Calu3 (cell line): ENCODE results near the gene OMG. TPM values are rescaled to one million over a fixed set of nuclear protein-coding genes. Genes with fewer than 3 reads are reported as not detected.
"Not testable (repeated sequence)": the region's sequence is repeated elsewhere in the genome, so short reads cannot be mapped to it uniquely, and the experiment has no call there.

Source experiments
- BruUV-seq: library from RNA; stranded (reverse); fragments of 400-500 nt; replicated peaks from 2 replicates; lab custom pipeline; 2021; lab: Mats Ljungman, UMichigan
- CTCF ChIA-PET: fragments of 300-600 bp; sonication (Branson Sonifier 250); formaldehyde crosslinking; loops from one replicate; lab custom pipeline; 2022; ENCODE audit warnings: antibody characterized with exemption; lab: Charles Lee
- DNase-seq: peaks from one replicate; pipeline ENCODE4 v3.0.0; 2022
- H3K27ac Mint-ChIP-seq: one replicate; pipeline ENCODE4 v1.8.0; 2022; ENCODE audit warnings: mixed read lengths; ENCODE audit not compliant: unreplicated experiment
- H3K27me3 Mint-ChIP-seq: one replicate; pipeline ENCODE4 v1.8.0; 2022; ENCODE audit warnings: mixed read lengths; ENCODE audit not compliant: unreplicated experiment
- H3K36me3 Mint-ChIP-seq: one replicate; pipeline ENCODE4 v1.8.0; 2022; ENCODE audit warnings: mild to moderate bottlenecking, moderate library complexity, mixed read lengths; ENCODE audit not compliant: insufficient read depth, unreplicated experiment
- H3K4me1 Mint-ChIP-seq: one replicate; pipeline ENCODE4 v1.8.0; 2022; ENCODE audit warnings: mild to moderate bottlenecking, low read depth, mixed read lengths; ENCODE audit not compliant: unreplicated experiment
- H3K4me3 Mint-ChIP-seq: one replicate; pipeline ENCODE4 v1.8.0; 2022; ENCODE audit warnings: mild to moderate bottlenecking, low read depth, moderate library complexity, mixed read lengths; ENCODE audit not compliant: unreplicated experiment
- H3K9me3 Mint-ChIP-seq: one replicate; pipeline ENCODE4 v1.8.0; 2022; ENCODE audit warnings: low read depth, mixed read lengths; ENCODE audit not compliant: unreplicated experiment
- CTCF ChIP-seq: fragments of 200-600 bp; IDR thresholded peaks from one replicate; pipeline ENCODE4 v1.8.0; 2022; ENCODE audit warnings: antibody characterized with exemption; ENCODE audit not compliant: unreplicated experiment
- intact Hi-C: fragments of 100-400 bp; cut with micrococcal nuclease; formaldehyde crosslinking; loops from one replicate; pipeline ENCODE4 v1.10.0; 2022; ENCODE audit not compliant: unreplicated experiment
- total RNA-seq: library from RNA; stranded (reverse); gene quantifications from 2 replicates; pipeline ENCODE4 v1.2.3, GENCODE V29; 2022

OMG gene
- total RNA-seq, 1 experiment from 2014 or later, result not detected

DNA sequence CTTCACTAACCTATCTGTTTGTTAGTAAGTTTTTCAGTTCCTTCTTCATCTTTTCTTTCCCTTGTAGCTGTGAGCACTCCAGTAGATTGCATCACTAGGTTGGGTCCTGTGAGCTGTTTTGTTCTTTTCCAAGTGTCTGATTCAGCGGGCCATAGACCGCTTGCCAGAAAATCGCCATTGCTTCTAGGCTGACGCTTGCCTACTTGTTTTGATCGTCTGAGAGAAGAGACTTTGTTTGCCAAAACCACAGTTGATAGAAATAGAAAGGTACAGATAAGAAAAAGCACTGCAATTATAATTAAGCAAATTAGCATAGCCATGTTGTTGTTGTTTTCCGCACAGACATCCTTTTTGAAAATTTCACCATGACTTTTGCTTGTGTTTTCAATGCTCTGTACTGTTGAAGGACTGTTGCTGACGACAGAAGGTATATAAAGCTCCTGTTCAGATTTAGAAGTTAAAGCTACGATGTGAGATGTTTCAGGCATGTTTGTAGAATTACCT lies 21.3 kb upstream of the OMG start:
- TF ChIP-seq CTCF, result no peak
- intact Hi-C loops, result no loop called here
- no TSS peak for BruUV-seq
- CTCF ChIA-PET, result no interaction called here
- Mint-ChIP-seq H3K4me3 (no peak overlapping the region), H3K36me3 (no peaks in the 10 kb centered on the region), H3K27me3 (no peaks in the 10 kb centered on the region), H3K27ac (peak overlapping the region; percentile 14), H3K9me3 (no peaks in the 10 kb centered on the region), H3K4me1 (no peaks in the 10 kb centered on the region)
- no peak for DNase-seq

- Mint-ChIP-seq H3K27me3 (no peaks in the 10 kb centered on the region), H3K9me3 (no peaks in the 10 kb centered on the region), H3K4me3 (no peak overlapping the region), H3K36me3 (no peaks in the 10 kb centered on the region), H3K4me1 (no peaks in the 10 kb centered on the region), H3K27ac (no peak overlapping the region)
- TF ChIP-seq CTCF, result no peak
- BruUV-seq, result no TSS peak
- CTCF ChIA-PET, result no interaction called here
- no peak for DNase-seq
- intact Hi-C loops, result no loop called here
These were observed 17.7 kb upstream of the OMG start for GRCh38 chr17:31314782-31315100.

DNA sequence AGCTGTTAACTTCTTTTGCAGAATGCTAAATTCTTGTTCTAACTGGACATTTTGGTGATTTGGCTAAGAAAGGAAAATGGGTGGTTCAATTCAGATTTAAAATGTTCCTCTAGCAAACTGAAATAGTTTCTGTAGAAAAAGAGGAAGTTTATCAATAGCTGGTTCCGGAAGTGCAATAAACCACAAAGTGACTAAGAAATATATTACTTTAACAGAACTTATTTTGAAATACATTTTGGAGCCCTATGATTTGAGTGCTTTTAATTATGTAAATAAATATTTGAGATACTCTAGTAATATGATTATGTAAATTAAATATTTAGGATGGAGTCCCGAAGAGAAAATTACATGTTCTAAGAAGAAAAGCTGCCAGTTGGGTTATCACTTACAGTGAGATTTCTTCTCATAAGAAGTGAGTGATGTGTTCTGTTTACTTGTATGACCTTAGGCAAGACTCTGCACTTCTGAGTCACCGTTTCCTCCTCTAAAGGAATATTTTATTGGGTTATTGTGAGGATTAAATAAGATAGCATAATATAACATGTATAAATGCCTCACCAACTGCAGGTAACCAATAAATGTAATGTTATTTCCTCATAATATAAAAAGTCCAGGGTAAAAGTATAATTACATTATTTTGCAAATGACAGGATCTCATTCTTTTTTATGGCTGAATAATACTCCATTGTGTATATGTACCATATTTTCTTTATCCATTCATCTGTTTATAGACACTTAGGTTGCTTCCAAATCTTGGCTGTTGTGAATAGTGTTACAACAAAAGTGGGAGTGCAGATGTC lies 17.1 kb upstream of the OMG start, which contains the start of gene EVI2B:
TSS of gene EVI2B (minus strand) at position 73 of the 800 bp plus-strand sequence. CDS start 8,445 bp downstream, outside the sequence.
- TF ChIP-seq CTCF, result no peak
- Mint-ChIP-seq H3K36me3 (no peaks in the 10 kb centered on the region), H3K4me1 (no peaks in the 10 kb centered on the region), H3K27me3 (no peaks in the 10 kb centered on the region), H3K9me3 (no peaks in the 10 kb centered on the region), H3K27ac (peak within 1 kb of the TSS; percentile 15), H3K4me3 (no peak within 1 kb of the TSS)
- intact Hi-C loops, result no loop called here
- no peak for DNase-seq
- CTCF ChIA-PET, result no interaction called here
- no TSS peak for BruUV-seq

DNA sequence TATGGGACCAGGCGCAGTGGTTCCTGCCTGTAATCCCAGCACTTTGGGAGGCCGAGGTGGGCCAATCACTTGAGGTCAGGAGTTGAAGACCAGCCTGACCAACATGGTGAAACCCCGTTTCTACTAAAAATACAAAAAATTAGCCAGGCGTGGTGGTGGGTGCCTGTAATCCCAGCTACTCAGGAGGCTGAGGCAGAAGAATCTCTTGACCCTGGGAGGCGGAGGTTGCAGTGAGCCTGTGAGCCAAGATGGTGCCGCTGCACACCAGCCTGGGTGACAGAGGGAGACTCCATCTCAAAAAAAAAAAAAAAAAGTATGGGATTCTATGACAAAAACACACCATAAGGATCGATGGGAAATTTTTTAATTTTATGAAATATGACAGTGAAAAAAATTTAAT lies 15.2 kb upstream of the OMG start:
- BruUV-seq, intact Hi-C loops, H3K27ac Mint-ChIP-seq, CTCF ChIA-PET, H3K9me3 Mint-ChIP-seq, H3K4me1 Mint-ChIP-seq, H3K36me3 Mint-ChIP-seq, H3K4me3 Mint-ChIP-seq, H3K27me3 Mint-ChIP-seq, DNase-seq: not testable (repeated sequence)

- CTCF ChIA-PET, result no interaction called here
- TF ChIP-seq CTCF, result no peak
- intact Hi-C loops, result no loop called here
- peaks cover 10% of the 10 kb centered on the region for H3K4me1 Mint-ChIP-seq
- H3K4me3 Mint-ChIP-seq, result no peak overlapping the region
- H3K27ac Mint-ChIP-seq, result no peak overlapping the region
- H3K9me3 Mint-ChIP-seq, result no peaks in the 10 kb centered on the region
- no peaks in the 10 kb centered on the region for H3K27me3 Mint-ChIP-seq
- no peak for DNase-seq
- H3K36me3 Mint-ChIP-seq, result no peaks in the 10 kb centered on the region
- BruUV-seq, result no TSS peak
These were observed 14.5 kb upstream of the OMG start for GRCh38 chr17:31311526-31311925.
